Activated CD4-positive, alpha-beta T cell treated with anti-CD3 and anti-CD28 coated beads, Interleukin-2, amount 50 U/mL, for 24 hours (primary cell): Measurements from ENCODE around the gene TMEM234.
A peak's percentile ranks its signal among the peaks of the same experiment; 100 is the strongest.
"Not testable (repeated sequence)": the region's sequence is repeated elsewhere in the genome, so short reads cannot be mapped to it uniquely, and the experiment has no call there.

ENCODE experiments used
- DNase-seq, 2 donors: peaks; one replicate each; pipeline ENCODE4 v3.0.0-alpha.2; 2020; ENCODE audit warnings: low read depth in 1 of 2, low spot score in 1 of 2

The TMEM234 gene

DNA sequence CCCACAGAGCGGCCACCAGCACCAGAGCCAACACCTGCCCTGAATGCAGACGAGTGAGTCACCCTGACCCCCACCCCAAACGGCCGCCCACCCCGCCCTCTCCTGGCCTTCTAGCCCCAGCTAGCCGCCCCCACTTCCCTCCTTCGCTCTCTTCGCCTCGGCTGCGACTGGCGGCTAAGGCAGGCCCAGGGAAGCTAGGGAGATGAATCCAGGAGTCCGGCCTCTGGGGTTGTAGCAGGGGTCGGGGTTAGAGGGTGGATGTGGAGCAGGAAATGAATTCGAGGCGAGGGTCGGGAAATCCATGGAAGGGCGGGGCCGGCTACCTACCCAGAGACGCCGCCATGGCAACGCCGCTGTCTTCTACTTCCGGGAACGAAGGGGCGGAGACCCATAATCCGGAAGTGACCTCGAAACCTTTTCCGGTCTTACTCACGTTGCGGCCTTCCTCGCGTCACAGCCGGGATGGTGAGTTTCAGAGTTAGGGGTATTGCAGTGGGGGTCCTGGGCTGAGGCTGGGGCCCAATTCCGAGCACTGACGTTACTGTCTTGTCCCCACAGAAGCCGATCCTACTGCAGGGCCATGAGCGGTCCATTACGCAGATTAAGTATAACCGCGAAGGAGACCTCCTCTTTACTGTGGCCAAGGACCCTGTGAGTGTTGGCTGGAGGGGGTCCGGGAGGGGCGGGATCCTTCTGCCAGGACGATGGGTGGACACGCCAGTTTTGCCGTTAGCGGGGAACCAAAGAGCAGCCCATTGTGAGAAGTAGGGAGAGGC is at the start of gene TMEM234, which contains the start of gene EIF3I:
TSS of gene TMEM234 (minus strand) at position 374 of the 776 bp plus-strand sequence. CDS start at position 343, 31 bp downstream.
TSS of gene EIF3I (plus strand) at position 428 of the 776 bp plus-strand sequence. CDS start at position 463, 35 bp downstream.
- DNase-seq, result peak; percentile 84 to 91

DNA sequence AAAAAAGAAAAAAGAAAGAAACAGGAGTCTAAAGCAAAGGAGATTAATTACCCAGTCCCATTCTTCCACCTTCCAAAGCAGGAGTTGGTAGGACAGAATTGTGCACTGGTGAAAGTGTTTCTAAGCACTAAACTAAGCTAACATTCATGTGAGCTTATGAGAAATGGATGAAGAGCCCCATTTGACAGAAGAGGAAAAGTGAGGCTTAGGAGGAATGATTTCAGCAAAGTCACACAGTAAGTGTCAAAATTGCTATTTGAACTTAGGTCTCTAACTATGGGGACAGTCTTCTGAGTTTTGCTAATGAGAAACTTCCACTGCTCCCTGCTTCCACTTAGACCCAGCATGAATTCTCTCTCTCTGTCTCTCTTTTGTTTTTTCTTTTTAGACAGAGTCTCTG is 47.6 kb upstream of the TMEM234 start:
- DNase-seq, result no peak

DNA sequence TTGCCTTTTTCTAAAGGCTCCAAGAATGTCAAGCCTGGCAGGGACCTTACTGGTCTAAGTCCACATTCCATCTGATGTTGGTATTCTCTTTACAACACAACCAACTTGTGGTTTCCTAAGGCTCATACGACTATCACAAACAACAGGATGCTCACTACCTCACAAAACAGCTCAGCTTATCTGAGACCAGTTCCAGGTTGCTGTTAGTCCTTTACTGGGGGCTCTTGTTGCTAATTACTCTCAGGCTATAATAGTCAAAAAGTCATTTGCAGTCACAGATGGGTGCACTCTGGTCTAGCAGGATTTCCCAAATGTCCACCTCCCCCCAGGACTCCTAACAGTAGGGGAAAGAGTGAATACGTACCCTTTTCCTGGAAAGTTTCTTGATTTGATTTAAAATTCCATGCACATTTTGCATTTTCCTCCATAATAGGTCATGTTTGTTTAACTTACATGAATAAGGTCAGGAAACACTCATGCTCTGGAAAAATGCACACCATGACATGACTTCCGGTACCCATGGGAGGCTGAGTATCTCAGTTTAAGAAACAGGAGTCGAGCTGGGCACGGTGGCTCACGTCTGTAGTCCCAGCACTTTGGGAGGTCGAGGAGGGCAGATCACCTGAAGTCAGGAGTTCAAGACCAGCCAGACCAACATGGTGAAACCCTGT is 44.9 kb upstream of the TMEM234 start:
- no peak for DNase-seq

DNA sequence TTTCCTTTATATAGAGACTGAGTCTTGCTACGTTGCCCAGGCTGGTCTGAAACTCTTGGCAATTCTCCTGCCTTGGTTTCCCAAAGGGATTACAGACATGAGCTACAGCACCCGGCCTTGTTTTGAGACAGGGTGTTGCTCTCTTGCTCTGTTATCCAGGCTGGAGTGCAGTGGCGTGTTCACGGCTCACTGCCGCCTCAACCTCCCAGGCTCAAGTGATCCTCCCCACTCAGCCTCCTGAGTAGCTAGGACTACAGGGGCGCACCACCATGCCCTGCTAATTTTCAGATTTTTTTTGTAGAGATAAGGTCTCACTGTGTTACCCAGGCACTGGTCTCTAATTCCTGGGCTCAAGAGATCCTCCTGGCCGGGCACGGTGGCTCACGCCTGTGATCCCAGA is 43.7 kb upstream of the TMEM234 start:
- DNase-seq, result no peak

DNA sequence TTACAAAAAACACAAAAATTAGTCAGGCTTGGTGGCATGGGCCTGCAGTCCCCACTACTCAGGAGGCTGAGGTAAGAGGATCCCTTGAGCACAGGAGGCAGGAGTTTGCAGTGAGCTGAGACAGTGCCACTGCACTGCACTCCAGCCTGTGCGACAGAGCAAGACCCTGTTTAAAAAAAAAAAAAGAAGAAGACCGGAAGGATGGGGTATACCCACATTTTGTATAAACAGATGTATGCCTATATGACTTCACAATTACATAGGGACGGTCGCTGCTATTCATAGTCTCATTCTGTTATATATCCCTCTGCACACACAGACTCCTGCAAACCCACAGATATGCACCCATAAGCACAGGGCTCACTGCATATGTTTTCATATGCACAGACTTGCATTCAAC is 41.6 kb upstream of the TMEM234 start:
- DNase-seq, result no peak

DNA sequence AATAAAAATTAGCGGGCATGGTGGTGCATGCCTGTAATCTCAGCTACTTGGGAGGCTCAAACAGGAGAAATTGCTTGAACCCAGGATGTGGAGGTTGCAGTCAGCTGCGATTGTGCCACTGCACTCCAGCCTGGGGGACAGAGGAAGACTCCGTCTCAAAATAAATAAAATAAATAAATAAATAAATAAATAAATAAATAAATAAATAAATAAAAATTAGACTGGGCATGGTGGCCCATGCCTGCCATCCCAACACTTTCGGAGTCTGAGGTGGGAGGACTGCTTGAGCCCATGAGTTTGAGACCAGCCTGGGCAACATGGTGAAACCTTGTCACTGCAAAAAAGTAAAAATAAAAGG is 41.1 kb upstream of the TMEM234 start:
- not testable (repeated sequence) for DNase-seq

DNA sequence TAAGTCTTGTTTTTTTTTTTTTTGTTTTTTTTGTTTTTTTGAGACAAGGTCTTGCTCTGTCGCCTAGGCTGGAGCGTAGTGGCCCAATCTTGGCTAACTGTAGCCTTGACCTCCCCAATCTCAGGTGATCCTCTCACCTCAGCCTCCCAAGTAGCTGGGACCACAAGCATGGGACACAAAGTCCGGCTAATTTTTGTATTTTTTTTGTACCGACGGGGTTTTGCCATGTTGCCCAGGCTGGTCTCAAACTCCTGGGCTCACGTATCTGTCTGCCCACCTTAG is 35.0 kb upstream of the TMEM234 start:
- no peak for DNase-seq

DNA sequence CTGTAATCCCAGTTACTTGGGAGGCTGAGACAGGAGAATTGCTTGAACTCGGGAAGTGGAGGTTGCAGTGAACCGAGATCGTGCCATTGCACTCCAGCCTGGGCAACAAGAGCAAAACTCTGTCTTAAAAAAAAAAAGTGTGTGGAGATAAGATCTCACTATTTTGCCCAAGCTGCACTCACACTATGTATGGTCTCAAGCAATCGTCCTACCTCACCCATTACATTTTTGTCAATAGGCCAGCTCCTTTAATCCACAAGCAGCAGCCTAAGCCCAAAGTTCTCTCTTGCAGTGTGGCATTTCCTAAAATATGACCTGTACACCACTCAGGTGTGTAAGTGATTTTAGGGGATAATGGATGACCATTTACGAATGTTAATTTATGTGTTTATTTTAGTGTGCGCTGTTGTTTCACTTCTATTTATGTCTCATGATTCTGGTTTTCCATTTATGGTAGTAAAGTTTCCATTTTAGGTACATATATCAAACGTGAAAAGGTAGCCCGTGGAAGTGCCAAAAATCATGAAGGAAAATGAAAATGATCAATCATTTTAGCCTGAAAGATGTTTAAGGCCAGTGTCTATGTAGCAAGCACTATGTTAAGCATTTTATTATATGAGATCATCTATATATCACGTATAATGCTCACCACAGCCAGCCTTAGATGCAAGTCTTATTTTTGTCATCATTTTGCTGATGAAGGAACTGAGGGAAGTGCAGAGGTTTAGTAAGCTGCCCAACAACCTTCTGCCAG is 34.5 kb upstream of the TMEM234 start:
- no peak for DNase-seq

DNA sequence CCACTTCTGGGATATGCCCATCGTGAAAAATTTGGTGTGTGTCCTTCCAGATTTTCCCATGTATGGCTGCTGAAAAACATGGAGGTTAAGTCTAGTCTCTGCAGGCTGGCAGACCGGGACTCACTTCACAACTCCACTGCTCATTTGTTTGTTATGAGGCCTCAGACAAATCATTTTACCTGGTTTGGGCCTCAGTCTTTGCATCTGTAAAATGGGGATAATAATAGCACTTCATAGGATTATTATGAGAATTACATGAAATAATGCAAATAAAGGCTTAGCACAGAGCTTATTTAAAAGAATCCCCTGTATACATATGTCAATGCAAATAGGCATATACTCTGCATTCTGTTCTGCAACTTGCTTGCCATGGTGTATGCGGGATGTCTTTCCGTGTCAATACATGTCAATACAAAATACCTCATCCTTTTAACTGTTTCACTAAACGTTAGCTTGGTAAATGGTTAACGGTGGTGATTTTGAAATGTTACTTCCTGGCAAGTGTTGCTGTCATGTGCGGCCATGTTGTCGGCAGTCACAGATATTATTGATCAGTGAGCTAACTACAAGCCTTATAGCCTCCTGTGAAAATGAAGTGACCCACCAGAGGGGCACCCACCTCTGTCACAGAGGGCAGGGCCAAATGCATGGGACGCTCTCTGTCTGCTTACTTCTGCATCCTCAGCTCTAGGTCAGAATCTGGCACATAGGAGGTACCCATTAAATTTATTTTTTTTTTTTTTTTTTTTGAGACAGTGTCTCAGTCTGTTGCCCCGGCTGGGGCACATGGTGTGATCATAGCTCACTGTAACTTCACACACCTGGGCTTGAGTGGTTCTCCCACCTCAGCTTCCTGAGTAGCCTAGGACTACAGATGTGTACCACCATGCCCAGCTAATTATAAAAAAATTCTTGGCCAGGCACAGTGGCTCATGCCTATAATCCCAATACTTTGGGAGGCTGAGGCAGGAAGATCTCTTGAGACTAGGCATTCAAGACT is 33.2 kb upstream of the TMEM234 start:
- no peak for DNase-seq

DNA sequence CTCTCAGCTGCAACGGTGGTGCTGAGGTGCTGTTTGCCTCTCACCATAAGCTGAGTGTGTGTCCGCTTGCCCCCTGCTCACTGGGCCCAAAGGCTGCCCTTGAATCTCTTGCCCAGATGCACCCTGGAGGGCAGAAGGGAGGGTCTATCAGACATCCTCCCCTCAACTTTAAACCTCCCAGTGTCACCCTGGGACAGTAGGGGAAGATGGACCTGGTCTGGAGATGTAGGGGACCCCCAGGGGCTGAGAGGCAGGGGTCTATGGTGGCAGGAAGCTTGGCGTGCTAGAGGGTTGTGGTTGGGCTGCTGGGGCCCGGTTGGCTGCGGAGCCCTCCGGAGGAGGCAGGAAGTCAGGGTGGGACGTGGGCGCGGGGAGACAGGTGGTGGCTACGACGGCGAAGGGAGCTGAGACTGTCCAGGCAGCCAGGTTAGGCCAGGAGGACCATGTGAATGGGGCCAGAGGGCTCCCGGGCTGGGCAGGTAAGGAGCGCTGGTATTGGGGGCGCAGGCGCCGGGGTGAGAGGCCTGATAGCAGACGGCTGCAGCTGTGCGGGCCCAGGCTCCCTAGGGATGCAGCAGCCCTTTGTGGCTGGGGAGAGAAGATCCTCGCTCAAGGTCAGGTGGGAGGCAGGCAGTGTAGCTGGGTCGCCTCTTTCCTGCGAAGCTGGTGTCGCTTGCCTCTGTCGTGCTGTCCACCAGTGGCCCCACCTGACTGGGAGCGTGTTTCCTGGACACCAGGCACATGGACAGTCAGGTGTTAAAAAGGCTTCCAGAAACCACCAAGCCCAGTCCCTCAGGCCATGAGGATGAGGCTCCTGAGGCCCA is 29.0 kb upstream of the TMEM234 start, which contains the start of gene LCK:
TSS of gene LCK (plus strand) at position 373 of the 824 bp plus-strand sequence. CDS start 23,065 bp downstream, outside the sequence.
- no peak for DNase-seq

DNA sequence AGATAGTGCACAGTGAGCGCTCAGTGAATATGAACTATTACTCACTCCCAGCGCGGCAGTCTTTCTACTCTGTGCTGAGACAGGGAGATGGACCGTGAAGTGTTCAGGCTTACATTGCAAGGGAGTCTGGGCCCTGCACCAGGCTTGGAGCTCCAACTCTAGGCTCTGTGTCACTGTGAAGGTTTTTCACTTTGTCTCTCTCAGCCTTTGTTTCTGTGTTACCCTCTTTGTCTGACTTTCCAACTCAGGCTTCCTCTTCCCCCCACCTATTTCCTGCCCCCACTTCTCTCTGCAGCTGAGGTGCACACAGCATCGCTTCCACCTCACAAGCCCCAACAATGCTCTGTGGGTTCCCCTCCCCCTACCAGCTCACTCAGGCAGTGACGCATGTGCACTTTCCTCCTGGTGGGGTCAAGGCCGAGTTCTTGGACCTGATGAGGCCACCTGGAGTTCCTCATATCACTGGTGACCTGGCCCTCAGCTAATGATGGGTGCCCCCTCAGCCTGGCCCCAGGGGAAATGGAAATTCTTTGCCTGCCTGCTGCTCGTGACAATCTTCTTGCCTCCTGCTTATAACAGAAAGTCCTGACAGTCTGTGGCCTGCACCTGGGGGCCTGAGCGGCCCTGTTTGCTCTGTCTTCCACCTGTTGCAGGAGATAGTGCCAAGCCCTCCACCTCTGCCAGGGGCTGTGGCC is 27.8 kb upstream of the TMEM234 start:
- DNase-seq, result peak; percentile 48 to 76

DNA sequence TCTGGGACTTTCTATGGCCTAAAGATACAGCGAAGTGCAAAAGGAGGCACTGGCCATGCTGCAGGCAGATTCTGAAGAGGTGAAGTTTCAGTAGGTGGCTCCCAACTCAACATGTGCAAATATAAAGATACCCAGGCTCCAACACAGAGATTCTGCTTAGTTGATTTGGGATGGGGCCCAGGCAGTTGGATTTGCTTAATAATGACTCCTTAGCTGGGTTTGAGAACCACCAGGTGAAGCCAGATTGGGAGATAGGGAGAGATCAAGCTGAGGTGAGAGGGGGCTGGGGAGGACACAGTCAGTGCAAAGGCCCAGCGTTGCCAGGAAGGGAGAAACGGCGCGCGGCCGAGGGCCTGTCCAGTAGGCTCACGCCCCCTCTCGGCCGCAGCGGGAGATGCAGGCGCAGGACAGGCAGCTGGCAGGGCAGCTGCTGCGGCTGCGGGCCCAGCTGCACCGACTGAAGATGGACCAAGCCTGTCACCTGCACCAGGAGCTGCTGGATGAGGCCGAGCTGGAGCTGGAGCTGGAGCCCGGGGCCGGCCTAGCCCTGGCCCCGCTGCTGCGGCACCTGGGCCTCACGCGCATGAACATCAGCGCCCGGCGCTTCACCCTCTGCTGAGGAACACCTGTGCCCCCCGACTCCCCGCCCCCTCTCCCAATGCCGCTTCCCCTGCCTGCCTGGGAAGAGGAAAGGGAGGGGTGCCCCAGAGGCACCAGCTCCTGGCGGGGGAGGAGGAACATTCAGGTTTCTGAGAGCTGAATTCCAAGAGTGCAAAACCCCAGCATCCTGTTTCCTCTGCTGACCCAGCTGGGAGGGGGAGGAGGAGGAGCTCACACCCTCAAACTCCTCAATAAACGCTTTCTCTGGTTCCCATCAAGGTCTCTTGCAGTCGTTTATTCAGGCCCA is 26.1 kb upstream of the TMEM234 start:
- DNase-seq, result peak; percentile 53 to 66

DNA sequence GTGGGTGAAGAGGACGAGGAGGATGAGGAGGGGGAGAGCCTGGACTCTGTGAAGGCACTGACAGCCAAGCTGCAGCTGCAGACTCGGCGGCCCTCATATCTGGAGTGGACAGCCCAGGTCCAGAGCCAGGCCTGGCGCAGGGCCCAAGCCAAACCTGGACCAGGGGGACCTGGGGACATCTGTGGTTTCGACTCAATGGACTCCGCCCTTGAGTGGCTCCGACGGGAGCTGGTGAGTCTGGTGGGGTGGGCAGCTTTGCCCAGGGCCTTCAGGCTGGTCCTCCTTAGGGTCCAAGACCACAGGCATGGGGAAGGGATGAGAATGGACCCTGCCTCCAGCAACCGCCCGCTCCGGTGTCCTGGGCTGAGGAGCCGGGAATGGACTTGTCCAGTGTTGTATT is 25.3 kb upstream of the TMEM234 start:
- no peak for DNase-seq

DNA sequence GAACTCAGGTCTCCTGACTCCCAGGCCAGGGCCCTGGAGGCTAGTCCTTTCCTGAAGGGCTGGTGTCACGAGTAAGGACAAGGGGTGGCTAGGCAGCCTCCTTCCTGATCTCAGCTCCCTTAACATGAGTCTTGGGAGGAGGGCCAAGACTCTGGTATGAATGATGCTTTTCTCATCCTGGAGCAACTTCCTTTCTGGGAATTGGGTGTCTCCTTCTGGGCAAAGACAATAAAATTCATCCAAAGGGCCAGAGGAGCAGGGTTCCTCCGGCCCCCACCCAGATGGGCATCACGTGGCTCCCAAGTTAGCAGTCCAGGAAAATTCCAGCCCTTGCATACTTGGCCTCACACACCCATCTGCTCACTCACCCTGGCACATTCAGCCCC is 24.7 kb upstream of the TMEM234 start, which contains the start of gene FAM167B:
TSS of gene FAM167B (plus strand) at position 335 of the 386 bp plus-strand sequence. CDS start 200 bp downstream, outside the sequence.
- DNase-seq, result no peak

DNA sequence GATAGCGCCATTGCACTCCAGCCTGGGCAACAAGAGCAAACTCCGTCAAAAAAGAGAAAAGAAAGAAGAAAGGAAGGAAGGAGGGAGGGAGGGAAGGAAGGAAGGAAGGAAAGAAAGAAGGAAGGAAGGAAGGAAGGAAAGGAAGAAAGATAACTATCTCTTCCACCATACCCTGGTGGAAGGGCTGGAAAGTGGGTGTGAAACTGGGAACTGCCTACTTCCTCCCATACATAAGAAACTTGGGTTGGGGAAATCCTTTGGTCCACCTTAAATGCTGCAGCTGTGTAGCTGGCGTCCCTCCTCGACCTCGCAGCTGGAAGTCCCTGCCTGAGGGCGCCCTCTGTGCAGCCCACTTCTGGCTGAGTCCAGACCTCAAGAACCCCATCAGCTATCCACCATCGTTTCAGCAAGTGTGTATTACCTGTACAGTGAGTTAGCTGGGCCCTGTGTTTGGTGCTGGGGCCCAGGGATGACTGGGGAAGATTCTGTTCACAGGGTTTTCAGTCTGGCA is 20.2 kb upstream of the TMEM234 start:
- no peak for DNase-seq

DNA sequence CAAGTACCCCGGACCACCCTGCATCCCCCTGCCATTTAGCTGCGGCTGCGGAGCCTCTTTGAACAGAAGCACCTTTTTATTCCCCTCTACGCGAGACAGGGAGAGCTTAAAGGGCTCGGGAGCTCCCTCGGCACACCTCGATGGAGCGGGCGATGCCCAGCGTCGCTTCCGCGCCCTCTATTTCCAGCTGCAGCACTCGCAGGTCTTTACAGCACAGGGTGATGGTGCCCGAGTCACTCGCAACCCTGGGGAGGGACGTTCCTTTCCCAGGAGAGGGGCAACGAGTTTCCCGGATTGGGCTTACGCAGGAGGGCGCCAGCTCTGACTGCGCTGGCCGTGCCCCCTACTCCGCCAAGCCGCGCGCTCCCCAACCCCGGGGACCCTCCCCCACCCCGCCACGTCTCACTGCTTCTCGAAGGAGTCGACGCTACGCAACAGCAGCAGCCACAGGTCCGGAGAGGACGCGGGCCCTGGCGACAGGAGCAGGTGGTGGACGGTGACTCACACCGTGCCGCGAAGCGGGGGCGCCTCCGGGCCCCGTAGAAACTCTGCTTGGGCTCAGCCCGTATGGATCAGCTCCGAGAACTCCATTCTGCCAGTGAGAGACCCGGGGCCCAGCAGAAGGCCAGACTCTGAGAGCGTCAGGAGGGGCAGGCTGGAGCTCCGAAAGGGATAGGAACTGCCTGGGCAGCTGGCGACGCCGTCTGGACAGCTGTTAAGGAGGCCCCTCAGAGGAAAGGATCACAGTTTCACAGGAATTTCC is 19.0 kb upstream of the TMEM234 start:
- DNase-seq, result peak in 1 of 2 donors; percentile 26
